Neural cell (in vitro differentiated cells): Measurements from ENCODE around the gene KCNJ1.

ENCODE experiments used
- POLR2AphosphoS5 ChIP-seq: IDR thresholded peaks from 2 replicates; pipeline ENCODE4 v1.6.1; 2012
- TF ChIP-seq, protein P1 (sequence below): fragments of 450-650 bp; IDR thresholded peaks from 2 replicates; pipeline ENCODE4 v1.5.1; 2014; ENCODE audit warnings: antibody characterized with exemption, mild to moderate bottlenecking, moderate library complexity; ENCODE audit not compliant: poor library complexity, severe bottlenecking

DNA sequence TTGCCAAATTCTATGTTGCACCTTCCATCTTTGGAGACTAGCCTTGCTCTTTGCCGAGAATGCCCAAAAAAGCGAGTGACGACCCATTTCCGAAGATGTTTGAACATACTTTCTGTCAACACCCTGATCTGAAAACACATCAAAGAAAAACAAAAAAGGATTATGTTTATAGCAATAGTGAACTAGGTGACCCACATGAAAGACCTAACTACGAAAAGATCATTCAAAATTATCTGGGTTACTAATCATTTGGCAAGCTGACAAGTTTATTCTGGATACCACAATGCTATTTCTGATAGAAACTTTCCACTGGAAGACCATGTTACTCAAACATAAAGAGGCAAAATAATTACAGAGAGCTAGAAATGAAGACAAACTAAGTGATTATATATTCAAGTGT, 27.0 kb downstream of the KCNJ1 start:
- no peak for TF ChIP-seq POLR2AphosphoS5
- TF ChIP-seq, protein P1, sequence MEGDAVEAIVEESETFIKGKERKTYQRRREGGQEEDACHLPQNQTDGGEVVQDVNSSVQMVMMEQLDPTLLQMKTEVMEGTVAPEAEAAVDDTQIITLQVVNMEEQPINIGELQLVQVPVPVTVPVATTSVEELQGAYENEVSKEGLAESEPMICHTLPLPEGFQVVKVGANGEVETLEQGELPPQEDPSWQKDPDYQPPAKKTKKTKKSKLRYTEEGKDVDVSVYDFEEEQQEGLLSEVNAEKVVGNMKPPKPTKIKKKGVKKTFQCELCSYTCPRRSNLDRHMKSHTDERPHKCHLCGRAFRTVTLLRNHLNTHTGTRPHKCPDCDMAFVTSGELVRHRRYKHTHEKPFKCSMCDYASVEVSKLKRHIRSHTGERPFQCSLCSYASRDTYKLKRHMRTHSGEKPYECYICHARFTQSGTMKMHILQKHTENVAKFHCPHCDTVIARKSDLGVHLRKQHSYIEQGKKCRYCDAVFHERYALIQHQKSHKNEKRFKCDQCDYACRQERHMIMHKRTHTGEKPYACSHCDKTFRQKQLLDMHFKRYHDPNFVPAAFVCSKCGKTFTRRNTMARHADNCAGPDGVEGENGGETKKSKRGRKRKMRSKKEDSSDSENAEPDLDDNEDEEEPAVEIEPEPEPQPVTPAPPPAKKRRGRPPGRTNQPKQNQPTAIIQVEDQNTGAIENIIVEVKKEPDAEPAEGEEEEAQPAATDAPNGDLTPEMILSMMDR = no peak
